HG02798 (cell line): ENCODE data around the gene SH3RF3.

Source experiments
- ATAC-seq: cut with Tn5 transposase; IDR thresholded peaks from one replicate; pipeline ENCODE4 v1.9.1; 2021; ENCODE audit warnings: mild to moderate bottlenecking; ENCODE audit not compliant: unreplicated experiment, poor library complexity

SH3RF3 gene

GRCh38 chr2:109196081-109196875 is 67.3 kb downstream of the SH3RF3 start:
- no peak for ATAC-seq

GRCh38 chr2:109197491-109198418 is 68.8 kb downstream of the SH3RF3 start:
- ATAC-seq, result no peak

GRCh38 chr2:109199790-109200189 is 70.8 kb downstream of the SH3RF3 start:
- ATAC-seq, result no peak

- no peak for ATAC-seq
Measured at GRCh38 chr2:109200616-109201464, 71.8 kb downstream of the SH3RF3 start.

- ATAC-seq, result no peak
Measured at GRCh38 chr2:109201465-109202327, 72.7 kb downstream of the SH3RF3 start.

GRCh38 chr2:109202486-109202885 is 73.5 kb downstream of the SH3RF3 start:
- no peak for ATAC-seq

- ATAC-seq, result no peak
Measured at GRCh38 chr2:109203246-109204011, 74.4 kb downstream of the SH3RF3 start.

GRCh38 chr2:109204412-109204811 is 75.4 kb downstream of the SH3RF3 start:
- ATAC-seq, result no peak

GRCh38 chr2:109205447-109205846 is 76.4 kb downstream of the SH3RF3 start:
- no peak for ATAC-seq

GRCh38 chr2:109206569-109207146 is 77.7 kb downstream of the SH3RF3 start:
- ATAC-seq, result no peak

GRCh38 chr2:109207176-109207575 is 78.2 kb downstream of the SH3RF3 start:
- no peak for ATAC-seq

GRCh38 chr2:109208071-109208950 is 79.3 kb downstream of the SH3RF3 start:
- no peak for ATAC-seq

GRCh38 chr2:109208951-109209335 is 79.9 kb downstream of the SH3RF3 start:
- ATAC-seq, result no peak

GRCh38 chr2:109209412-109209811 is 80.4 kb downstream of the SH3RF3 start:
- no peak for ATAC-seq

- ATAC-seq, result no peak
Measured at GRCh38 chr2:109209941-109210340, 80.9 kb downstream of the SH3RF3 start.

GRCh38 chr2:109210431-109211200 is 81.6 kb downstream of the SH3RF3 start:
- no peak for ATAC-seq

GRCh38 chr2:109211315-109211714 is 82.3 kb downstream of the SH3RF3 start:
- ATAC-seq, result no peak
